SK-N-SH treated with all-trans-retinoic acid at 6 μM for 48 hours (cell line): ENCODE measurements around the gene PLSCR4.

Experiments used
- ATAC-seq: fragments of 200-7000 bp; cut with Tn5 transposase; 3 replicates; pipeline ENCODE4 v1.9.1; 2020; ENCODE audit warnings: mild to moderate bottlenecking, moderate library complexity
- ARNTL ChIP-seq: fragments of 450-650 bp; formaldehyde crosslinking; IDR thresholded peaks from 2 replicates; pipeline ENCODE4 v1.5.0; 2020; ENCODE audit warnings: low read depth, mild to moderate bottlenecking, moderate library complexity, borderline replicate concordance
- CREB5 ChIP-seq: fragments of 250-450 bp; sonication (Bioruptor Pico); IDR thresholded peaks from 2 replicates; pipeline ENCODE4 v1.5.1; 2020; ENCODE audit warnings: low read depth, mild to moderate bottlenecking, moderate library complexity
- CSDC2 ChIP-seq: fragments of 250-450 bp; sonication (Bioruptor Pico); IDR thresholded peaks from 2 replicates; pipeline ENCODE4 v1.5.0; 2020; ENCODE audit warnings: mild to moderate bottlenecking, moderate library complexity
- CSRNP3 ChIP-seq: fragments of 250-450 bp; sonication (Bioruptor Pico); IDR thresholded peaks from 2 replicates; pipeline ENCODE4 v1.5.1; 2021; ENCODE audit warnings: mild to moderate bottlenecking, moderate library complexity
- ESRRG ChIP-seq: fragments of 250-450 bp; sonication (Bioruptor Pico); IDR thresholded peaks from 2 replicates; pipeline ENCODE4 v1.6.1; 2021; ENCODE audit warnings: mild to moderate bottlenecking
- GLIS3 ChIP-seq: fragments of 250-450 bp; sonication (Bioruptor Pico); IDR thresholded peaks from 2 replicates; pipeline ENCODE4 v1.5.0; 2020; ENCODE audit warnings: mild to moderate bottlenecking, moderate library complexity
- ISL1 ChIP-seq: fragments of 250-450 bp; sonication (Bioruptor Pico); IDR thresholded peaks from 2 replicates; pipeline ENCODE4 v2.1.2; 2022; ENCODE audit warnings: mild to moderate bottlenecking, moderate library complexity
- OSR1 ChIP-seq: fragments of 250-450 bp; sonication (Bioruptor Pico); IDR thresholded peaks from 2 replicates; pipeline ENCODE4 v1.8.0; 2022; ENCODE audit warnings: moderate library complexity, mild to moderate bottlenecking, inconsistent platforms
- PATZ1 ChIP-seq: fragments of 250-450 bp; sonication (Bioruptor Pico); IDR thresholded peaks from 2 replicates; pipeline ENCODE4 v1.8.0; 2020; ENCODE audit warnings: mild to moderate bottlenecking, moderate library complexity, borderline replicate concordance
- POU6F1 ChIP-seq: fragments of 250-450 bp; sonication (Bioruptor Pico); IDR thresholded peaks from 2 replicates; pipeline ENCODE4 v1.8.0; 2021; ENCODE audit warnings: low read depth, mild to moderate bottlenecking, moderate library complexity, borderline replicate concordance
- PPARA ChIP-seq: fragments of 250-450 bp; sonication (Bioruptor Pico); IDR thresholded peaks from 2 replicates; pipeline ENCODE4 v1.5.0; 2020; ENCODE audit warnings: mild to moderate bottlenecking, borderline replicate concordance
- RARB ChIP-seq: fragments of 250-450 bp; sonication (Bioruptor Pico); IDR thresholded peaks from 2 replicates; pipeline ENCODE4 v1.8.0; 2021; ENCODE audit warnings: mild to moderate bottlenecking, moderate library complexity
- TCF4 ChIP-seq: fragments of 250-450 bp; sonication (Bioruptor Pico); IDR thresholded peaks from 2 replicates; pipeline ENCODE4 v1.8.0; 2021; ENCODE audit warnings: mild to moderate bottlenecking, moderate library complexity, borderline replicate concordance
- TOX ChIP-seq: fragments of 250-450 bp; sonication (Bioruptor Pico); IDR thresholded peaks from 2 replicates; pipeline ENCODE4 v1.8.0; 2021; ENCODE audit warnings: mild to moderate bottlenecking, moderate library complexity, borderline replicate concordance
- ZC3H10 ChIP-seq: fragments of 250-450 bp; sonication (Bioruptor Pico); IDR thresholded peaks from 2 replicates; pipeline ENCODE4 v1.5.1; 2021; ENCODE audit warnings: mild to moderate bottlenecking, moderate library complexity
- ZFP3 ChIP-seq: fragments of 250-450 bp; sonication (Bioruptor Pico); IDR thresholded peaks from 2 replicates; pipeline ENCODE4 v1.5.0; 2020; ENCODE audit warnings: mild to moderate bottlenecking, moderate library complexity
- ZFP30 ChIP-seq: fragments of 450-650 bp; formaldehyde crosslinking; IDR thresholded peaks from 2 replicates; pipeline ENCODE4 v1.5.0; 2022; ENCODE audit warnings: mild to moderate bottlenecking, moderate library complexity
- ZNF565 ChIP-seq: fragments of 450-650 bp; formaldehyde crosslinking; conservative IDR thresholded peaks from 2 replicates; pipeline ENCODE4 v1.5.0; 2020; ENCODE audit warnings: low read depth, mild to moderate bottlenecking, moderate library complexity
- ZNF70 ChIP-seq: fragments of 450-650 bp; formaldehyde crosslinking; IDR thresholded peaks from 2 replicates; pipeline ENCODE4 v1.5.0; 2020; ENCODE audit warnings: mild to moderate bottlenecking, moderate library complexity
- ZNF8 ChIP-seq: fragments of 450-650 bp; formaldehyde crosslinking; IDR thresholded peaks from 2 replicates; pipeline ENCODE4 v1.5.0; 2020; ENCODE audit warnings: mild to moderate bottlenecking, moderate library complexity

Gene PLSCR4

GRCh38 chr3:146189519-146190173, 61.3 kb downstream of the PLSCR4 start:
- no peak for TF ChIP-seq GLIS3
- peak; percentile 97 for ATAC-seq

DNA sequence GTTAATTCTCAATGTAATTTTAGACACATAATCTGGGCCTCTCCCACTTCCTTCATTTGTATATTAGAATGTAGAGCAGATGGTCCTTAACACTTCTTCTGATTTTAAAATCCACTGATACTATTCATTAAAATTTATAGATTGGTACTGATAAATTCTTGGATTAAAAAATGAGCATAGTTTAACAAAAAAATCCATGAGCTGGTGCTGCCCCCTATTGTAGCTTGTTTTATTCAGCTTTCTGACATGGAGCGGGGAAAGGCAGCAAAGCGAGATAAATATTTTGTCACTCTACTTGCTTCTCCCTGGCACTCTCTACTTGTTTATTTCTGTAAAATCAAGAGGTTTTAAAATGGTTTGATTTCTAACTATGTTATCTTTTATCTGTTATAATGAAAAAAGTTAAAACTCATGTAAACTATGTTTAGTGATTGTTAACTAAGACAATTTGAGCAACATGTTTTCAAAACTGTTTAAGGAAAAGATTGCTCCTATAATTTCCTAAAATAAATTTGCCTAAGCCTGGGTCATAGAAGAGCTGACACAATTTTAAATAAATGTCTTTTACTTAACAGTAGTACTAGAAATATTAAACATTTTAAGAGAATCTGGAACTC, 63.5 kb downstream of the PLSCR4 start:
- TF ChIP-seq TCF4 (CRISPR knock-in tag) = no peak
- TF ChIP-seq ZFP3 (CRISPR knock-in tag) = no peak
- no peak for TF ChIP-seq ZNF8 (CRISPR knock-in tag)
- TF ChIP-seq PPARA = no peak
- TF ChIP-seq CSRNP3 (CRISPR knock-in tag) = no peak
- no peak for TF ChIP-seq RARB (CRISPR knock-in tag)
- TF ChIP-seq ZNF565 = no peak
- no peak for TF ChIP-seq ISL1 (CRISPR knock-in tag)
- no peak for TF ChIP-seq POU6F1 (CRISPR knock-in tag)
- no peak for TF ChIP-seq OSR1 (CRISPR knock-in tag)
- no peak for TF ChIP-seq TOX
- TF ChIP-seq ARNTL = no peak
- TF ChIP-seq CREB5 = no peak
- no peak for TF ChIP-seq ZFP30
- TF ChIP-seq, all 23 proteins: peak for 0
- peak; percentile 61 for ATAC-seq

- ATAC-seq = no peak
- TF ChIP-seq ZC3H10 (CRISPR knock-in tag) = no peak
- TF ChIP-seq ZNF70 = no peak
- TF ChIP-seq CREB5 = no peak
- TF ChIP-seq ESRRG (CRISPR knock-in tag) = no peak
- TF ChIP-seq PPARA = no peak
- no peak for TF ChIP-seq ZNF565
- no peak for TF ChIP-seq TCF4 (CRISPR knock-in tag)
- no peak for TF ChIP-seq ISL1 (CRISPR knock-in tag)
Measured at GRCh38 chr3:146184241-146185015, 66.5 kb downstream of the PLSCR4 start.

DNA sequence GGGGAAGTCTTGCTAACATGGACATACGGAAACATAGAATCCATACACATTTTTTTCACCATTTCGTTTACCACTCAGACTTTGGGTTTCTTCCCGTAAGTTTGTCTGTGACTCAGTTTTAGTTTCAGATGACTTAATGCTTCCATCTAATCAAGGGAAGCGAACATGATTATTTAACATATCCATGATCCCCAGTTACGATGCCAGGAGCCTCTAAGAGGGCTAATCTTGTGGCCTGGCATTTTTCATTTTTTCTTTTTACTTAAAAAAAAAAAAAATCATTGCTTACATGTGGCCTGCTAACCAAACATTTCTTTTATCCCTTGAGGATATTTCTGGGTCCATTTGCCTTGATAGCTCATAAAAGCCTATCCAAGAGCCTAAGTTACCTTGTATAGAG, 69.7 kb downstream of the PLSCR4 start:
- TF ChIP-seq ZFP30 = no peak
- no peak for TF ChIP-seq CSRNP3 (CRISPR knock-in tag)
- no peak for TF ChIP-seq CREB5
- no peak for TF ChIP-seq CSDC2 (CRISPR knock-in tag)
- TF ChIP-seq ZNF565 = no peak
- no peak for TF ChIP-seq PPARA
- TF ChIP-seq PATZ1 (CRISPR knock-in tag) = no peak

More for the DNA sequence above, 69.7 kb downstream of the PLSCR4 start:
- ATAC-seq = no peak
